ENCODE results near the gene FZR1. TPM values are rescaled to one million over a fixed set of nuclear protein-coding genes. Genes with fewer than 3 reads are reported as not detected.

FZR1 gene
- polyA plus RNA-seq, 1 donor from 2014 or later = 19.2 TPM

GRCh38 chr19:3467437-3468198 is 38.5 kb upstream of the FZR1 start:
- no peak overlapping the region for H3K27ac Mint-ChIP-seq
- no peak overlapping the region for H3K4me3 Mint-ChIP-seq
- H3K4me1 Mint-ChIP-seq = no peaks in the 10 kb centered on the region
- peaks cover 0 to 1% (median 0%) of the 10 kb centered on the region in 3 donors for H3K9me3 Mint-ChIP-seq
- no peaks in the 10 kb centered on the region for H3K36me3 Mint-ChIP-seq
- H3K27me3 Mint-ChIP-seq = peaks cover 3% of the 10 kb centered on the region

- H3K27ac Mint-ChIP-seq = no peak overlapping the region
- no peak overlapping the region for H3K4me3 Mint-ChIP-seq
- peaks cover 4% of the 10 kb centered on the region for H3K27me3 Mint-ChIP-seq
- H3K9me3 Mint-ChIP-seq = peaks cover 0 to 1% (median 0%) of the 10 kb centered on the region in 3 donors
- H3K36me3 Mint-ChIP-seq = no peaks in the 10 kb centered on the region
- H3K4me1 Mint-ChIP-seq = no peaks in the 10 kb centered on the region
Measured at GRCh38 chr19:3468211-3468610, 37.9 kb upstream of the FZR1 start.

- H3K36me3 Mint-ChIP-seq = no peaks in the 10 kb centered on the region
- no peaks in the 10 kb centered on the region for H3K4me1 Mint-ChIP-seq
- H3K4me3 Mint-ChIP-seq = no peak overlapping the region
- peaks cover 0 to 1% (median 0%) of the 10 kb centered on the region in 3 donors for H3K9me3 Mint-ChIP-seq
- H3K27me3 Mint-ChIP-seq = peaks cover 4% of the 10 kb centered on the region
- H3K27ac Mint-ChIP-seq = no peak overlapping the region
Measured at GRCh38 chr19:3469638-3470499, 36.2 kb upstream of the FZR1 start.

GRCh38 chr19:3470500-3471128 is 35.5 kb upstream of the FZR1 start:
- Mint-ChIP-seq H3K9me3 (peaks cover 0 to 1% (median 0%) of the 10 kb centered on the region in 3 donors), H3K36me3 (no peaks in the 10 kb centered on the region), H3K27me3 (peaks cover 4% of the 10 kb centered on the region), H3K27ac (peak overlapping the region in 1 of 3 donors; percentile 82), H3K4me3 (no peak overlapping the region), H3K4me1 (no peaks in the 10 kb centered on the region)

GRCh38 chr19:3471954-3472655 is 34.0 kb upstream of the FZR1 start:
- H3K27me3 Mint-ChIP-seq = peaks cover 4% of the 10 kb centered on the region
- H3K4me3 Mint-ChIP-seq = no peak overlapping the region
- H3K36me3 Mint-ChIP-seq = no peaks in the 10 kb centered on the region
- no peaks in the 10 kb centered on the region for H3K4me1 Mint-ChIP-seq
- peaks cover 0 to 1% (median 0%) of the 10 kb centered on the region in 3 donors for H3K9me3 Mint-ChIP-seq
- H3K27ac Mint-ChIP-seq = no peak overlapping the region

GRCh38 chr19:3474010-3474409 is 32.1 kb upstream of the FZR1 start:
- no peak overlapping the region for H3K4me3 Mint-ChIP-seq
- no peaks in the 10 kb centered on the region for H3K9me3 Mint-ChIP-seq
- H3K27me3 Mint-ChIP-seq = peaks cover 4% of the 10 kb centered on the region
- H3K36me3 Mint-ChIP-seq = no peaks in the 10 kb centered on the region
- peaks cover 0 to 5% (median 3%) of the 10 kb centered on the region in 3 donors for H3K4me1 Mint-ChIP-seq
- H3K27ac Mint-ChIP-seq = no peak overlapping the region

- Mint-ChIP-seq H3K36me3 (no peaks in the 10 kb centered on the region), H3K27ac (no peak overlapping the region)
Measured at GRCh38 chr19:3474614-3475013, 31.5 kb upstream of the FZR1 start.

GRCh38 chr19:3475449-3475848 is 30.7 kb upstream of the FZR1 start:
- Mint-ChIP-seq H3K27me3 (peaks cover 4% of the 10 kb centered on the region), H3K27ac (no peak overlapping the region), H3K4me1 (peaks cover 0 to 5% (median 3%) of the 10 kb centered on the region in 3 donors), H3K9me3 (no peaks in the 10 kb centered on the region), H3K36me3 (no peaks in the 10 kb centered on the region), H3K4me3 (no peak overlapping the region)

More at GRCh38 chr19:3474614-3475013, 31.5 kb upstream of the FZR1 start:
- Mint-ChIP-seq H3K4me3 (no peak overlapping the region), H3K4me1 (peaks cover 0 to 5% (median 3%) of the 10 kb centered on the region in 3 donors), H3K9me3 (no peaks in the 10 kb centered on the region), H3K27me3 (peaks cover 4% of the 10 kb centered on the region)

GRCh38 chr19:3476830-3477229 is 29.3 kb upstream of the FZR1 start:
- no peaks in the 10 kb centered on the region for H3K36me3 Mint-ChIP-seq
- H3K27me3 Mint-ChIP-seq = peaks cover 4% of the 10 kb centered on the region
- H3K27ac Mint-ChIP-seq = no peak overlapping the region
- peaks cover 3 to 7% (median 4%) of the 10 kb centered on the region in 3 donors for H3K4me1 Mint-ChIP-seq
- no peaks in the 10 kb centered on the region for H3K9me3 Mint-ChIP-seq
- no peak overlapping the region for H3K4me3 Mint-ChIP-seq

GRCh38 chr19:3477506-3477905 is 28.6 kb upstream of the FZR1 start:
- H3K27ac Mint-ChIP-seq = no peak overlapping the region
- peaks cover 3 to 7% (median 4%) of the 10 kb centered on the region in 3 donors for H3K4me1 Mint-ChIP-seq
- H3K36me3 Mint-ChIP-seq = no peaks in the 10 kb centered on the region
- H3K4me3 Mint-ChIP-seq = no peak overlapping the region
- no peaks in the 10 kb centered on the region for H3K9me3 Mint-ChIP-seq
- peaks cover 4% of the 10 kb centered on the region for H3K27me3 Mint-ChIP-seq

GRCh38 chr19:3477951-3478350 is 28.2 kb upstream of the FZR1 start:
- no peak overlapping the region for H3K4me3 Mint-ChIP-seq
- H3K27ac Mint-ChIP-seq = no peak overlapping the region
- H3K36me3 Mint-ChIP-seq = no peaks in the 10 kb centered on the region
- H3K4me1 Mint-ChIP-seq = peaks cover 3 to 7% (median 4%) of the 10 kb centered on the region in 3 donors
- peaks cover 4% of the 10 kb centered on the region for H3K27me3 Mint-ChIP-seq
- H3K9me3 Mint-ChIP-seq = no peaks in the 10 kb centered on the region

GRCh38 chr19:3478409-3479176 is 27.5 kb upstream of the FZR1 start:
- H3K27ac Mint-ChIP-seq = peak overlapping the region in 2 of 3 donors; percentile 43 to 64
- peaks cover 3 to 7% (median 4%) of the 10 kb centered on the region in 3 donors for H3K4me1 Mint-ChIP-seq
- no peaks in the 10 kb centered on the region for H3K9me3 Mint-ChIP-seq
- peak overlapping the region in 3 of 4 donors; percentile 43 to 84 (median 55) for H3K4me3 Mint-ChIP-seq
- peaks cover 3% of the 10 kb centered on the region for H3K27me3 Mint-ChIP-seq
- H3K36me3 Mint-ChIP-seq = no peaks in the 10 kb centered on the region

- Mint-ChIP-seq H3K9me3 (no peaks in the 10 kb centered on the region), H3K36me3 (no peaks in the 10 kb centered on the region), H3K27ac (peak overlapping the region in 2 of 3 donors; percentile 43 to 64), H3K27me3 (peaks cover 3% of the 10 kb centered on the region), H3K4me1 (peaks cover 3 to 7% (median 4%) of the 10 kb centered on the region in 3 donors), H3K4me3 (peak overlapping the region in 1 of 4 donors; percentile 78)
Measured at GRCh38 chr19:3479177-3479833, 26.8 kb upstream of the FZR1 start.

Measured in IgD-negative memory B cell (primary cell).